ENCODE data around the gene MAP4K4.

DNA sequence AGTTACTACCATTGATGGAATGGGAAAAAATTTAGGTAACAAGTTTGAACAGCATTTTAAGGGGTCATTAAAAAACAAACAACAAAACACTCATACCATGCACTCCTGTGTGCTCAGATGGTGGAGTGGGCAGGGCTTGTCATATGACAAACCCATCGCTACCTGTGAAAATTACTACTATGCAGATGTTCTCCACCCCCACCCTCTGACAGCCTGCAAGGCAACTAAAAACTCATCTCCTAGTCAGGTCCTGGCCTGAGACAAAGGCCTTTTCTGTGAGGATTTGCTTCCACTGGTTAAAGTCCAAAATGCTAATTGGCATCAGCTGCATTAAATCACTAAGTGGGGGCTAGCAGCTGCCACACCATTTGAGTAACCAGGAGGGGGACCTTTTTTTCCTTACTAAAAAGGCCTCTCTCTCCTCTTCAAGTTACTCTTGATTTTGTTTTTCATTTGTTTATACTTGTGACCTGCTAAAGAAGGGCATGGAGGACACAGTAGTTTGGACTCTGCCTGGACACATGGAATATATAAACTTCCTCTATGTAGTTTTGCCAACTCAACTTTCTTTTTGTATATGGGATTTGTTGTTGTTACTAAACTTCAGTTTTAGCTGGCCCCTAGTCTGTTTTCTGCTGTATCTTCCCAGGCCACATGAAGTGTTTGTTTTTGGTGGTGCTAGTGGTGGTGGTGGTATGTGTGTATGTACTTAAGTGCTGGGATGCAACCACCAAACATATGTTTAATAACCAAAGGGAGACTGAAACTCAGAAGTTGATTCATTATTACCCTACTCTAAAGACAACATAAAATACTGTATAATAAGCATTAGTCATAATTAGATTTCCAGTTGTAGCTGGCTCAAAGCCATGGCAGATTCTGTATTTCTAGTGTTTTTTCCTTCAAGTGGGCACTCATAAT, 121.3 kb downstream of the MAP4K4 start:
- TF ChIP-seq HOXA7 (CRISPR knock-in tag; IDR thresholded peaks at IDR 0.05), result no peak
- no peak for TF ChIP-seq ZNF207 (IDR thresholded peaks at IDR 0.05; ENCODE audit: borderline replicate concordance)
